K562 (cell line): ENCODE data around the gene HPD. TPM values are rescaled to one million over a fixed set of nuclear protein-coding genes. Genes with fewer than 3 reads are reported as not detected.

ENCODE experiments used
- ATAC-seq: fragments of 200-7000 bp; cut with Tn5 transposase; 3 replicates; pipeline ENCODE4 v1.9.1; 2020; ENCODE audit warnings: moderate library complexity
- BruUV-seq: library from RNA; stranded (reverse); fragments of 400-500 nt; replicated peaks from 2 replicates; lab custom pipeline; 2021; lab: Mats Ljungman, UMichigan
- CTCF ChIA-PET: fragments of 300-600 bp; formaldehyde crosslinking; extraction: SDS; loops from one replicate; lab custom pipeline; 2021; ENCODE audit warnings: low intra/inter-chr PET ratio; lab: Yijun Ruan, JAX
- POLR2A ChIA-PET: fragments of 300-600, 350-650 bp; sonication (Branson Sonifier 250); formaldehyde crosslinking; extraction: SDS; loops from one replicate; lab custom pipeline; 2021; ENCODE audit warnings: antibody characterized with exemption, inconsistent platforms; lab: Yijun Ruan, JAX
- DNase-seq, 4 experiments: peaks; one replicate each; pipeline versions ENCODE4 v3.0.0 to v3.0.0-alpha.2; 2011 to 2018; ENCODE audit warnings: low spot score in 3 of 4, mixed read lengths in 3 of 4; ENCODE audit errors: extremely low read depth in 1 of 4
- FAIRE-seq: peaks from 2 replicates; lab custom pipeline; 2011; peaks lifted over from hg19 to GRCh38; lab: Jason Lieb, UNC
- H2AFZ ChIP-seq: 2 replicates; pipeline ENCODE4 v1.6.0; 2011; ENCODE audit warnings: low read depth, low read length, control low read depth, inconsistent platforms
- H3K27ac ChIP-seq: fragments of 200-600 bp; 3 replicates; pipeline ENCODE4 v1.8.0; 2011; ENCODE audit warnings: low read depth, mild to moderate bottlenecking, control low read depth, inconsistent platforms, low read length, moderate library complexity, mixed read lengths; ENCODE audit errors: extremely low read depth
- H3K27me3 ChIP-seq, 2 experiments: fragments of 300-600 bp in 1 of 2; 2 replicates in 1 of 2; 3 replicates in 1 of 2; pipeline versions ENCODE4 v1.6.0 to v1.8.0; 2011; ENCODE audit warnings: inconsistent platforms in 2 of 2, low read length in 2 of 2, mild to moderate bottlenecking in 1 of 2, mixed read lengths in 1 of 2, moderate library complexity in 1 of 2; ENCODE audit not compliant: control insufficient read depth in 2 of 2, insufficient read depth in 2 of 2
- H3K36me3 ChIP-seq: fragments of 300-600 bp; 3 replicates; pipeline ENCODE4 v1.8.0; 2011; ENCODE audit warnings: mild to moderate bottlenecking, low read length, inconsistent platforms; ENCODE audit not compliant: control insufficient read depth, insufficient read depth
- H3K4me1 ChIP-seq, 2 experiments: fragments of 200-600 bp in 1 of 2; replicated peaks in 1 of 2; 2 replicates in 1 of 2; 3 replicates in 1 of 2; pipeline versions ENCODE4 v1.5.1 to v1.8.0; 2011; ENCODE audit warnings: inconsistent platforms in 2 of 2, low read length in 2 of 2, mild to moderate bottlenecking in 1 of 2, mixed read lengths in 1 of 2, moderate library complexity in 1 of 2; ENCODE audit not compliant: control insufficient read depth in 2 of 2, insufficient read depth in 2 of 2
- H3K4me2 ChIP-seq: 2 replicates; pipeline ENCODE4 v1.6.1; 2011; ENCODE audit warnings: low read length, control low read depth, inconsistent platforms, mixed read lengths; ENCODE audit not compliant: insufficient read depth
- H3K4me3 ChIP-seq: fragments of 200-600 bp; sonication (generic), shearing (Covaris generic); 2 replicates; pipeline ENCODE4 v1.5.1; 2016; ENCODE audit warnings: control low read depth, inconsistent platforms
- H3K79me2 ChIP-seq: fragments of 200-600 bp; 3 replicates; pipeline ENCODE4 v1.8.0; 2011; ENCODE audit warnings: low read length, inconsistent platforms; ENCODE audit not compliant: control insufficient read depth, insufficient read depth
- H3K9ac ChIP-seq, 2 experiments: 2 replicates each; pipeline versions ENCODE4 v1.6.0 to v1.6.1; 2011; ENCODE audit warnings: low read depth in 2 of 2, low read length in 2 of 2, control low read depth in 1 of 2, inconsistent platforms in 1 of 2, mild to moderate bottlenecking in 1 of 2, mixed read lengths in 1 of 2; ENCODE audit not compliant: insufficient read depth in 1 of 2
- H3K9me1 ChIP-seq: one replicate; pipeline ENCODE4 v1.6.0; 2011; ENCODE audit warnings: inconsistent platforms, mild to moderate bottlenecking, low read length, moderate library complexity; ENCODE audit not compliant: control insufficient read depth, insufficient read depth
- H3K9me3 ChIP-seq: replicated peaks from 2 replicates; pipeline ENCODE4 v1.5.1; 2011; ENCODE audit warnings: low read depth, low read length, inconsistent platforms; ENCODE audit not compliant: control insufficient read depth, insufficient read depth
- H4K20me1 ChIP-seq: replicated peaks from 2 replicates; pipeline ENCODE4 v1.6.1; 2011; ENCODE audit warnings: low read length, inconsistent platforms, mixed read lengths; ENCODE audit not compliant: control insufficient read depth, insufficient read depth
- CTBP1 ChIP-seq: fragments of 450-650 bp; IDR thresholded peaks from 2 replicates; pipeline ENCODE4 v1.6.1; 2016; ENCODE audit warnings: borderline replicate concordance
- ELF2 ChIP-seq: fragments of 250-450 bp; sonication (Bioruptor Pico); IDR thresholded peaks from 2 replicates; pipeline ENCODE4 v1.5.0; 2021; ENCODE audit warnings: mild to moderate bottlenecking
- ETV5 ChIP-seq: sonication (generic); formaldehyde crosslinking; IDR thresholded peaks from 2 replicates; pipeline ENCODE4 v1.4.0; 2020; ENCODE audit warnings: low read depth, mild to moderate bottlenecking, missing genetic modification reagents
- GATA2 ChIP-seq: sonication (generic); formaldehyde crosslinking; IDR thresholded peaks from 2 replicates; pipeline ENCODE4 v1.4.0; 2020; ENCODE audit warnings: mild to moderate bottlenecking, missing genetic modification reagents
- PHF21A ChIP-seq: fragments of 450-650 bp; IDR thresholded peaks from 2 replicates; pipeline ENCODE4 v1.6.1; 2017; ENCODE audit warnings: low read depth, borderline replicate concordance
- TAL1 ChIP-seq: fragments of 450-650 bp; IDR thresholded peaks from 2 replicates; pipeline ENCODE4 v1.6.1; 2016; ENCODE audit warnings: mild to moderate bottlenecking
- ZFP30 ChIP-seq: fragments of 250-450 bp; sonication (Bioruptor Pico); IDR thresholded peaks from 2 replicates; pipeline ENCODE4 v1.8.0; 2022; ENCODE audit warnings: moderate library complexity, mild to moderate bottlenecking, inconsistent platforms, borderline replicate concordance
- ZNF143 ChIP-seq: sonication (generic); formaldehyde crosslinking; IDR thresholded peaks from 2 replicates; pipeline ENCODE4 v1.9.0; 2022; ENCODE audit warnings: mild to moderate bottlenecking, missing genetic modification reagents
- ZNF785 ChIP-seq: fragments of 250-450 bp; sonication (Bioruptor Pico); IDR thresholded peaks from 2 replicates; pipeline ENCODE4 v1.4.0; 2020; ENCODE audit warnings: mild to moderate bottlenecking
- WGBS: fragments of 100-300 bp; shearing (Covaris generic); methylation state at CpG from one replicate; pipeline ENCODE4 v1.1.6; 2016; ENCODE audit warnings: low coverage, mixed read lengths; ENCODE audit not compliant: insufficient coverage; ENCODE audit errors: missing lambda C conversion rate; 5-methylcytosine and 5-hydroxymethylcytosine counted together
- in situ Hi-C: fragments of 300-500 bp; cut with MboI; formaldehyde crosslinking; loops from 4 replicates; pipeline ENCODE4 v1.15.0; 2018; ENCODE audit warnings: inconsistent platforms, mixed read lengths
- intact Hi-C: fragments of 100-400 bp; cut with micrococcal nuclease; formaldehyde crosslinking; loops from 2 replicates; pipeline ENCODE4 v1.14.2; 2022
- polyA plus RNA-seq, 8 experiments: library from polyadenylated mRNA; depleted of rRNA in 4 of 8; stranded (reverse) in 5 of 8; unstranded in 3 of 8; fragments of >200 nt; fragmentation: Nextera tagmentation in 2 of 8; fragmentation: Illumina TruSeq in 1 of 8; extraction: Ambion mirVana in 2 of 8; extraction: Trizol in 1 of 8; gene quantifications; 2 replicates each; pipeline versions ENCODE4 v1.2.1 to v1.2.3, GENCODE V29; 2011 to 2014; ENCODE audit warnings: inconsistent platforms in 1 of 8, missing spikeins in 1 of 8
- total RNA-seq, 7 experiments: library from RNA; depleted of rRNA in 6 of 7; stranded (reverse); fragments of >200 nt in 6 of 7; fragmentation: Illumina TruSeq in 2 of 7; extraction: Trizol in 2 of 7; gene quantifications; 2 replicates each; pipeline versions ENCODE4 v1.2.1 to v1.2.3, GENCODE V29; 2011 to 2021; ENCODE audit warnings: low replicate concordance in 1 of 7
- TF ChIP-seq, protein P1 (sequence below): fragments of 450-650 bp; IDR thresholded peaks from 2 replicates; pipeline ENCODE4 v1.6.1; 2017; ENCODE audit warnings: antibody characterized with exemption
- TF ChIP-seq, protein P2 (sequence below): sonication (generic); formaldehyde crosslinking; IDR thresholded peaks from 2 replicates; pipeline ENCODE4 v1.8.1; 2023; ENCODE audit warnings: missing genetic modification reagents, mild to moderate bottlenecking, borderline replicate concordance
- TF ChIP-seq, protein P3 (sequence below), 3 experiments: IDR thresholded peaks in 2 of 3; conservative IDR thresholded peaks in 1 of 3; 2 replicates each; pipeline ENCODE4 v1.5.1; 2011 to 2012; ENCODE audit warnings: low read length in 3 of 3, mild to moderate bottlenecking in 3 of 3, control low read depth in 2 of 3, improper control_type of control experiment in 1 of 3, inconsistent platforms in 1 of 3, low read depth in 1 of 3, mixed read lengths in 1 of 3, moderate library complexity in 1 of 3; ENCODE audit not compliant: insufficient read depth in 2 of 3

HPD gene
- total and polyA plus RNA-seq, 9 of the 15 experiments (the other 6 are each of a cell fraction or from before 2014, with no cell fraction given): 0.06 to 0.29 (median 0.07) TPM; not detected in 4

DNA sequence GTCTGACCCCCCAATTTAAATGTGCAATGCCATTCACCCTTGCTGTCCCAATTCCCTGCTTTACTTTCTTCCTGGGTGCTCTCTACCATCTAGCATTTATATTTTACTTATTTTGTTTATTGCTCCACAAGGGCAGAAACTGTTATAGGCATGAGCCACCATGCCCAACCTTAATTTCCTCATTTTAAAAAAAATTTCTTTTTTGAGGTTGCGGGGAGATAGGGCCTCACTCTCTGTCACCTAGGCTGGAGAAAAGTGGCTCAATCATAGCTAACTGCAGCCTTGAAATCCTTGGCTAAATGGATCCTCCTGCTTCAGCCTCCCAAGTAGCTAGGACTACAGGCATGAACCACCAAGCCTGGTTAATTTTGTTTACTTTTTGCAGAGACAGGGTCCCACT is 13.0 kb downstream of the HPD start:
- no peaks in the 10 kb centered on the region for H4K20me1 ChIP-seq
- no peak overlapping the region for H3K4me2 ChIP-seq
- H3K27ac ChIP-seq: no peak overlapping the region
- ChIA-PET POLR2A (no interaction called here), CTCF (no interaction called here)
- WGBS: 77% methylated on average over 1 of the region's 1 CpG
- no peak overlapping the region for H2AFZ ChIP-seq
- peaks cover 16 to 19% of the 10 kb centered on the region in 2 experiments for H3K4me1 ChIP-seq
- no peak overlapping the region for H3K9ac ChIP-seq
- FAIRE-seq (no peak), ATAC-seq (no peak), DNase-seq (no peak)
- no peaks in the 10 kb centered on the region for H3K9me3 ChIP-seq
- no peak overlapping the region for H3K4me3 ChIP-seq
- H3K9me1 ChIP-seq: no peaks in the 10 kb centered on the region
- intact Hi-C loops (no loop called here), in situ Hi-C loops (loop anchor here (25.0 kb wide), 1 partner anchor 1542 kb away; the partner anchor contains the start of gene KMT5A)
- no peaks in the 10 kb centered on the region for H3K36me3 ChIP-seq
- BruUV-seq: no TSS peak
- no peaks in the 10 kb centered on the region for H3K27me3 ChIP-seq
- no peaks in the 10 kb centered on the region for H3K79me2 ChIP-seq
- TF ChIP-seq ZNF143 (no peak), CTBP1 (no peak), ELF2 (no peak), ZFP30 (CRISPR knock-in tag) (no peak), ZNF785 (CRISPR knock-in tag) (no peak), TAL1 (no peak), ETV5 (CRISPR knock-in tag) (no peak), GATA2 (CRISPR knock-in tag) (no peak), PHF21A (no peak)
- TF ChIP-seq, protein P1, sequence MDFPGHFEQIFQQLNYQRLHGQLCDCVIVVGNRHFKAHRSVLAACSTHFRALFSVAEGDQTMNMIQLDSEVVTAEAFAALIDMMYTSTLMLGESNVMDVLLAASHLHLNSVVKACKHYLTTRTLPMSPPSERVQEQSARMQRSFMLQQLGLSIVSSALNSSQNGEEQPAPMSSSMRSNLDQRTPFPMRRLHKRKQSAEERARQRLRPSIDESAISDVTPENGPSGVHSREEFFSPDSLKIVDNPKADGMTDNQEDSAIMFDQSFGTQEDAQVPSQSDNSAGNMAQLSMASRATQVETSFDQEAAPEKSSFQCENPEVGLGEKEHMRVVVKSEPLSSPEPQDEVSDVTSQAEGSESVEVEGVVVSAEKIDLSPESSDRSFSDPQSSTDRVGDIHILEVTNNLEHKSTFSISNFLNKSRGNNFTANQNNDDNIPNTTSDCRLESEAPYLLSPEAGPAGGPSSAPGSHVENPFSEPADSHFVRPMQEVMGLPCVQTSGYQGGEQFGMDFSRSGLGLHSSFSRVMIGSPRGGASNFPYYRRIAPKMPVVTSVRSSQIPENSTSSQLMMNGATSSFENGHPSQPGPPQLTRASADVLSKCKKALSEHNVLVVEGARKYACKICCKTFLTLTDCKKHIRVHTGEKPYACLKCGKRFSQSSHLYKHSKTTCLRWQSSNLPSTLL: no peak
- TF ChIP-seq, protein P2, sequence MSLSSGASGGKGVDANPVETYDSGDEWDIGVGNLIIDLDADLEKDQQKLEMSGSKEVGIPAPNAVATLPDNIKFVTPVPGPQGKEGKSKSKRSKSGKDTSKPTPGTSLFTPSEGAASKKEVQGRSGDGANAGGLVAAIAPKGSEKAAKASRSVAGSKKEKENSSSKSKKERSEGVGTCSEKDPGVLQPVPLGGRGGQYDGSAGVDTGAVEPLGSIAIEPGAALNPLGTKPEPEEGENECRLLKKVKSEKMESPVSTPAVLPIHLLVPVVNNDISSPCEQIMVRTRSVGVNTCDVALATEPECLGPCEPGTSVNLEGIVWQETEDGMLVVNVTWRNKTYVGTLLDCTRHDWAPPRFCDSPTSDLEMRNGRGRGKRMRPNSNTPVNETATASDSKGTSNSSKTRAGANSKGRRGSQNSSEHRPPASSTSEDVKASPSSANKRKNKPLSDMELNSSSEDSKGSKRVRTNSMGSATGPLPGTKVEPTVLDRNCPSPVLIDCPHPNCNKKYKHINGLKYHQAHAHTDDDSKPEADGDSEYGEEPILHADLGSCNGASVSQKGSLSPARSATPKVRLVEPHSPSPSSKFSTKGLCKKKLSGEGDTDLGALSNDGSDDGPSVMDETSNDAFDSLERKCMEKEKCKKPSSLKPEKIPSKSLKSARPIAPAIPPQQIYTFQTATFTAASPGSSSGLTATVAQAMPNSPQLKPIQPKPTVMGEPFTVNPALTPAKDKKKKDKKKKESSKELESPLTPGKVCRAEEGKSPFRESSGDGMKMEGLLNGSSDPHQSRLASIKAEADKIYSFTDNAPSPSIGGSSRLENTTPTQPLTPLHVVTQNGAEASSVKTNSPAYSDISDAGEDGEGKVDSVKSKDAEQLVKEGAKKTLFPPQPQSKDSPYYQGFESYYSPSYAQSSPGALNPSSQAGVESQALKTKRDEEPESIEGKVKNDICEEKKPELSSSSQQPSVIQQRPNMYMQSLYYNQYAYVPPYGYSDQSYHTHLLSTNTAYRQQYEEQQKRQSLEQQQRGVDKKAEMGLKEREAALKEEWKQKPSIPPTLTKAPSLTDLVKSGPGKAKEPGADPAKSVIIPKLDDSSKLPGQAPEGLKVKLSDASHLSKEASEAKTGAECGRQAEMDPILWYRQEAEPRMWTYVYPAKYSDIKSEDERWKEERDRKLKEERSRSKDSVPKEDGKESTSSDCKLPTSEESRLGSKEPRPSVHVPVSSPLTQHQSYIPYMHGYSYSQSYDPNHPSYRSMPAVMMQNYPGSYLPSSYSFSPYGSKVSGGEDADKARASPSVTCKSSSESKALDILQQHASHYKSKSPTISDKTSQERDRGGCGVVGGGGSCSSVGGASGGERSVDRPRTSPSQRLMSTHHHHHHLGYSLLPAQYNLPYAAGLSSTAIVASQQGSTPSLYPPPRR (CRISPR knock-in tag): no peak
- TF ChIP-seq, protein P3, sequence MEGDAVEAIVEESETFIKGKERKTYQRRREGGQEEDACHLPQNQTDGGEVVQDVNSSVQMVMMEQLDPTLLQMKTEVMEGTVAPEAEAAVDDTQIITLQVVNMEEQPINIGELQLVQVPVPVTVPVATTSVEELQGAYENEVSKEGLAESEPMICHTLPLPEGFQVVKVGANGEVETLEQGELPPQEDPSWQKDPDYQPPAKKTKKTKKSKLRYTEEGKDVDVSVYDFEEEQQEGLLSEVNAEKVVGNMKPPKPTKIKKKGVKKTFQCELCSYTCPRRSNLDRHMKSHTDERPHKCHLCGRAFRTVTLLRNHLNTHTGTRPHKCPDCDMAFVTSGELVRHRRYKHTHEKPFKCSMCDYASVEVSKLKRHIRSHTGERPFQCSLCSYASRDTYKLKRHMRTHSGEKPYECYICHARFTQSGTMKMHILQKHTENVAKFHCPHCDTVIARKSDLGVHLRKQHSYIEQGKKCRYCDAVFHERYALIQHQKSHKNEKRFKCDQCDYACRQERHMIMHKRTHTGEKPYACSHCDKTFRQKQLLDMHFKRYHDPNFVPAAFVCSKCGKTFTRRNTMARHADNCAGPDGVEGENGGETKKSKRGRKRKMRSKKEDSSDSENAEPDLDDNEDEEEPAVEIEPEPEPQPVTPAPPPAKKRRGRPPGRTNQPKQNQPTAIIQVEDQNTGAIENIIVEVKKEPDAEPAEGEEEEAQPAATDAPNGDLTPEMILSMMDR (IDR thresholded peaks at IDR 0.05 in 2 of 3, conservative IDR thresholded peaks at IDR 0.05 in 1 of 3; ENCODE audit: insufficient read depth in 2 of 3, low read depth in 1 of 3, low read length in 3 of 3): no peak
